ENCODE results near the gene LYSMD4. TPM values are rescaled to one million over a fixed set of nuclear protein-coding genes. Genes with fewer than 3 reads are reported as not detected.
A peak's percentile ranks its signal among the peaks of the same experiment; 100 is the strongest.
"Not testable (repeated sequence)": the region's sequence is repeated elsewhere in the genome, so short reads cannot be mapped to it uniquely, and the experiment has no call there.

The LYSMD4 gene
- 14.4 and 15.9 TPM in 2 replicates for total RNA-seq (2022)
- Bru-seq, nascent RNA = percentile 62 among the genes with signal in this experiment
- BruChase-seq, experiment 1, labeled RNA remaining after a 2-hour chase = percentile 72 among the genes with signal in this experiment
- BruChase-seq, experiment 2, labeled RNA remaining after a 6-hour chase = percentile 58 among the genes with signal in this experiment
- long read RNA-seq, partial matches to known transcripts = 1 of 13 reads
- long read RNA-seq, other reads (novel, unspliced or antisense) = 10 of 13 reads

DNA sequence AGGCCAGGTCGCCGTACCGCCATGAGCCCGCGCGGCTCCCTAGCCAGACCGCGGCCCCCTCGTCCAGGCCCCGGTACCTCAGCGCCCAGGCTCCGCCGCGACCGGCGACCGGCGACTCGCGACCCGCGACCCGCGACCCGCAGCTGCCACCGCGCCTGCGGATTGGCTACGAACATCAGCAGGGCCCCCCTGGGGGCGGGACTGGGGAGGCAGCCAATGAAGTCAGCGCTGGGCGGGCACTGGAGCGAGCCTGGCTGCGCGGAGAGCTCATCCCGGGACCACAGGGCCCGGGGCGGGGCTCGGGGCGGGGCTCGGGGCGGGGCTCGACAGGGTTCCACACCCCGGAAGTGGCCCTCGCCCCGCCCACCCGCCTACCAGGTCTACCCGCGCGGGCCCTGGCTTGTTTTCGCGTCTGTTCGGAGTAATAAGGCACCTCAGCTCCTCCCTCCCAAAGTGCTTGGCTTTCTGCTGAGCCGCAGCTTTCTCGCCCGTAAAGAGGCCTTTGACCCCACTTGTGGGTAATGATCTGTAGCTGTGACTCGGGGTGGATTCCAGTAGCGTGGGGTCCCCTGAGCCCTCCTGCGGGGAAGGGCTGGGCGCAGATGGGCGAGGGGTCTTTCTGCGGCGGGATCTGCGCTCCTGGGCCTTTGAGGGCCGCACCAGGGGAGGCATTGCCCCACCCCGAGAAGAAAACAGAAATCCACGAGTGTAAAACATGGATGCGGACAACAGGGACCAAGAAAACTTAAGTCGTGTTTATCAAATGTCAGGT lies at the start of gene LYSMD4:
Gene LYSMD4, minus strand, starts transcription at position 170 of the 772 bp plus-strand sequence. CDS start 1,438 bp downstream, outside the sequence.
- Histone ChIP-seq H3K36me3 (ENCODE audit: control insufficient read depth, insufficient read depth, low read length) (no peaks in the 10 kb centered on the region; the same call in 1 of the 2 replicates), H3K27me3 (replicated peaks; ENCODE audit: control insufficient read depth, insufficient read depth, low read length) (no peaks in the 10 kb centered on the region), H3K4me1 (peaks cover 8% of the 10 kb centered on the region; the same call in 1 of the 2 replicates), H3K9me3 (no peaks in the 10 kb centered on the region), H3K4me3 (ENCODE audit: low read depth, low read length) (peak within 1 kb of the TSS; percentile 75)
- Mint-ChIP-seq H3K27me3 (ENCODE audit: insufficient read depth, unreplicated experiment) (no peaks in the 10 kb centered on the region), H3K4me3 (ENCODE audit: unreplicated experiment) (peak within 1 kb of the TSS; percentile 85), H3K36me3 (ENCODE audit: insufficient read depth, unreplicated experiment) (no peaks in the 10 kb centered on the region), H3K4me1 (ENCODE audit: low read depth, unreplicated experiment) (no peaks in the 10 kb centered on the region), H3K27ac (ENCODE audit: unreplicated experiment) (peak within 1 kb of the TSS; percentile 96), H3K9me3 (ENCODE audit: unreplicated experiment) (no peaks in the 10 kb centered on the region)
- CTCF ChIA-PET = interaction anchor here (0.5 to 2.0 kb wide), 13 partner anchors 21 to 1990 kb away, joined by 3 to 38 read pairs (median 5); no protein-coding TSS in a partner anchor
- BruUV-seq (replicated peaks) = TSS peak; percentile 92
- TF ChIP-seq, protein P1, sequence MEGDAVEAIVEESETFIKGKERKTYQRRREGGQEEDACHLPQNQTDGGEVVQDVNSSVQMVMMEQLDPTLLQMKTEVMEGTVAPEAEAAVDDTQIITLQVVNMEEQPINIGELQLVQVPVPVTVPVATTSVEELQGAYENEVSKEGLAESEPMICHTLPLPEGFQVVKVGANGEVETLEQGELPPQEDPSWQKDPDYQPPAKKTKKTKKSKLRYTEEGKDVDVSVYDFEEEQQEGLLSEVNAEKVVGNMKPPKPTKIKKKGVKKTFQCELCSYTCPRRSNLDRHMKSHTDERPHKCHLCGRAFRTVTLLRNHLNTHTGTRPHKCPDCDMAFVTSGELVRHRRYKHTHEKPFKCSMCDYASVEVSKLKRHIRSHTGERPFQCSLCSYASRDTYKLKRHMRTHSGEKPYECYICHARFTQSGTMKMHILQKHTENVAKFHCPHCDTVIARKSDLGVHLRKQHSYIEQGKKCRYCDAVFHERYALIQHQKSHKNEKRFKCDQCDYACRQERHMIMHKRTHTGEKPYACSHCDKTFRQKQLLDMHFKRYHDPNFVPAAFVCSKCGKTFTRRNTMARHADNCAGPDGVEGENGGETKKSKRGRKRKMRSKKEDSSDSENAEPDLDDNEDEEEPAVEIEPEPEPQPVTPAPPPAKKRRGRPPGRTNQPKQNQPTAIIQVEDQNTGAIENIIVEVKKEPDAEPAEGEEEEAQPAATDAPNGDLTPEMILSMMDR (IDR thresholded peaks at IDR 0.05; ENCODE audit: insufficient read depth in 1 of 2, low read depth in 1 of 2, low read length in 1 of 2, severe bottlenecking in 1 of 2, unreplicated experiment in 1 of 2) = no peak
- POLR2A ChIA-PET = interaction anchor here (0.6 to 1.5 kb wide), 10 partner anchors 23 to 1194 kb away, joined by 3 to 19 read pairs (median 7); partner anchors contain the start of genes LRRC28 and MEF2A
- intact Hi-C loops (cut with micrococcal nuclease; ENCODE audit: unreplicated experiment) = loop anchor here (1.0 to 5.0 kb wide), 2 partner anchors 166 to 482 kb away; partner anchors contain the start of genes LRRC28 and MEF2A
- DNase-seq = peak; percentile 97

DNA sequence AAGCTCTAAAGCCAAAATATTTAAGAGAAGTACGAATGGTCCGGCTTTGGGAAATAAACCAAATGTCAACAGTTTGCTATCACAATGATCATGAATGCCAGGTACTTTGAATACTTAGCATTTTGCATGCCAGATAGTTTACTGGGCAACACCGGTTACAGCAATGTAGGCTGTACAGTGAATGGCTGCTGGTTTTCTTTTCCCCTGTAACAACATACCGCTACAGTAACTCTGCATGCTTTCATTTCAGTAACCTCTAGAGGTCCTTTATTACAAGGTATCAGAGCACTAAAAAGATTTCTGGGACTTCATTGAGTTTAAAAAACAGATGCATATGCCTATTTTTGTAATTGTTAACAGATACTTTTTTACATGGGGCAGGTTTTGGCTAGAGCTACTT lies 48.8 kb upstream of the LYSMD4 start:
- H3K27me3 ChIP-seq (replicated peaks; ENCODE audit: control insufficient read depth, insufficient read depth, low read length); H3K4me1 Mint-ChIP-seq (ENCODE audit: low read depth, unreplicated experiment); POLR2A ChIA-PET; H3K4me3 Mint-ChIP-seq (ENCODE audit: unreplicated experiment); H3K27ac Mint-ChIP-seq (ENCODE audit: unreplicated experiment); BruUV-seq (replicated peaks); H3K36me3 ChIP-seq (ENCODE audit: control insufficient read depth, insufficient read depth, low read length); H3K9me3 ChIP-seq; CTCF ChIA-PET; H3K4me1 ChIP-seq; H3K36me3 Mint-ChIP-seq (ENCODE audit: insufficient read depth, unreplicated experiment); H3K9me3 Mint-ChIP-seq (ENCODE audit: unreplicated experiment); DNase-seq; H3K27me3 Mint-ChIP-seq (ENCODE audit: insufficient read depth, unreplicated experiment); H3K4me3 ChIP-seq (ENCODE audit: low read depth, low read length): not testable (repeated sequence)
- intact Hi-C loops (cut with micrococcal nuclease; ENCODE audit: unreplicated experiment) = loop anchor here (10.0 kb wide), 1 partner anchor 2003 kb away; no protein-coding TSS in a partner anchor

DNA sequence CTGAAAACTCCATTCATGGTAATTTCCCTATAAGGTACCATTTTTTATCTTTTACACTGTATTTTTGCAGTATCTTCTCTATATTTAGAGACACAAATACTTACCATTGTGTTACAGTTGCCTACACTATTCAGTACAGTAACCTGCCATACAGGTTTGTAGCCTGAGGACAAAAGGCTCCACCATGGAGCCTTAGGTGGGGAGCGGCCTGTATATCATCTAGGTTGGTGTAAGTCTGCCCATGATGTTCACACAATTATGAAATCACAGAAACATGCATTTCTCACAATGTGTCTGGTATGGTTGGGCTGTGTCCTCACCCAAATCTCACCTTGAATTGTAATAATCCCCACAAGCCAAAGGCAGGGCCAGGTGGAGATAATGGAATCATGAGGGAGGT lies 43.9 kb upstream of the LYSMD4 start:
- no peaks in the 10 kb centered on the region for H3K9me3 Mint-ChIP-seq (ENCODE audit: unreplicated experiment)
- peaks cover 11% of the 10 kb centered on the region for H3K4me1 Mint-ChIP-seq (ENCODE audit: low read depth, unreplicated experiment)
- Histone ChIP-seq H3K27me3 (replicated peaks; ENCODE audit: control insufficient read depth, insufficient read depth, low read length) (no peaks in the 10 kb centered on the region), H3K4me1 (no peaks in the 10 kb centered on the region), H3K9me3 (no peaks in the 10 kb centered on the region), H3K36me3 (ENCODE audit: control insufficient read depth, insufficient read depth, low read length) (no peaks in the 10 kb centered on the region), H3K4me3 (ENCODE audit: low read depth, low read length) (no peak overlapping the region)
- no peak for DNase-seq
- ChIA-PET POLR2A (no interaction called here), CTCF (no interaction called here)
- TF ChIP-seq, protein P1 (IDR thresholded peaks at IDR 0.05; ENCODE audit: insufficient read depth in 1 of 2, low read depth in 1 of 2, low read length in 1 of 2, severe bottlenecking in 1 of 2, unreplicated experiment in 1 of 2) = no peak
- intact Hi-C loops (cut with micrococcal nuclease; ENCODE audit: unreplicated experiment) = no loop called here
- no peak overlapping the region for H3K27ac Mint-ChIP-seq (ENCODE audit: unreplicated experiment)
- H3K36me3 Mint-ChIP-seq (ENCODE audit: insufficient read depth, unreplicated experiment) = no peaks in the 10 kb centered on the region
- no TSS peak for BruUV-seq (replicated peaks)
- H3K27me3 Mint-ChIP-seq (ENCODE audit: insufficient read depth, unreplicated experiment) = no peaks in the 10 kb centered on the region
- no peak overlapping the region for H3K4me3 Mint-ChIP-seq (ENCODE audit: unreplicated experiment)

Data from Caco-2 (cell line).